Omental fat pad (tissue), 4 donors: ENCODE measurements around the gene PCED1A. TPM values are rescaled to one million over a fixed set of nuclear protein-coding genes. Genes with fewer than 3 reads are reported as not detected.
"Not testable (repeated sequence)": the region's sequence is repeated elsewhere in the genome, so short reads cannot be mapped to it uniquely, and the experiment has no call there.

Experiments
- ATAC-seq: fragments of 150-250 bp; one replicate; pipeline ENCODE4 v1.9.1; 2016; ENCODE audit warnings: mild to moderate bottlenecking, moderate library complexity; ENCODE audit not compliant: low FRiP score
- DNase-seq: peaks from one replicate; pipeline ENCODE4 v3.0.0-alpha.2; 2019; ENCODE audit warnings: low spot score
- total RNA-seq, 4 donors: library from RNA; depleted of rRNA; stranded (reverse); fragments of >200 nt; gene quantifications; one replicate each; pipeline ENCODE4 v1.1.0, GENCODE V29; 2016
- TF ChIP-seq, protein P1 (sequence below), 3 donors: fragments of 450-650 bp; IDR thresholded peaks; one replicate each; pipeline ENCODE4 v1.5.1; 2016 to 2017; ENCODE audit warnings: antibody characterized with exemption in 3 of 3, mild to moderate bottlenecking in 3 of 3, moderate library complexity in 2 of 3

Gene PCED1A
- total RNA-seq, 4 donors from 2014 or later: 21.5 to 46.7 (median 33.3) TPM

DNA sequence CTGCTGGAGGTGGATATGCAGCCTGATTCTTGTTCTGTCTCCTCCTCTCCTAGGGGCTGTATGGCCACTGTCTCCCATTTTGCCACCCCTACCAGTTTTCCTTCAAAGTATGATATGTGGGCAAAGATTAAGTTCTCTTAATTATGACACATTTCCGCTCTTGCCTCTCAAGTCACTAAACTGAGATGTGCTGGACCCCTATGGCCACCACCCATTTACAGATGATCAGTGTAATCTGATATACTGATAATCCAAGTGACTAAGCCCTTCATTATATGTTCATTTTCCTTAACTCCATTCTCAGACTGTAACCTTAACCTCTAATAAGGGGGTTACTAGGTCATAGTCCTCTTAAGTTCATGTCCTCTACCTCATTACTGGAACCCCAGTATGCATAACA is 26.4 kb downstream of the PCED1A start:
- ATAC-seq: no peak
- DNase-seq: no peak
- TF ChIP-seq, protein P1, sequence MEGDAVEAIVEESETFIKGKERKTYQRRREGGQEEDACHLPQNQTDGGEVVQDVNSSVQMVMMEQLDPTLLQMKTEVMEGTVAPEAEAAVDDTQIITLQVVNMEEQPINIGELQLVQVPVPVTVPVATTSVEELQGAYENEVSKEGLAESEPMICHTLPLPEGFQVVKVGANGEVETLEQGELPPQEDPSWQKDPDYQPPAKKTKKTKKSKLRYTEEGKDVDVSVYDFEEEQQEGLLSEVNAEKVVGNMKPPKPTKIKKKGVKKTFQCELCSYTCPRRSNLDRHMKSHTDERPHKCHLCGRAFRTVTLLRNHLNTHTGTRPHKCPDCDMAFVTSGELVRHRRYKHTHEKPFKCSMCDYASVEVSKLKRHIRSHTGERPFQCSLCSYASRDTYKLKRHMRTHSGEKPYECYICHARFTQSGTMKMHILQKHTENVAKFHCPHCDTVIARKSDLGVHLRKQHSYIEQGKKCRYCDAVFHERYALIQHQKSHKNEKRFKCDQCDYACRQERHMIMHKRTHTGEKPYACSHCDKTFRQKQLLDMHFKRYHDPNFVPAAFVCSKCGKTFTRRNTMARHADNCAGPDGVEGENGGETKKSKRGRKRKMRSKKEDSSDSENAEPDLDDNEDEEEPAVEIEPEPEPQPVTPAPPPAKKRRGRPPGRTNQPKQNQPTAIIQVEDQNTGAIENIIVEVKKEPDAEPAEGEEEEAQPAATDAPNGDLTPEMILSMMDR (IDR thresholded peaks at IDR 0.05): no peak

DNA sequence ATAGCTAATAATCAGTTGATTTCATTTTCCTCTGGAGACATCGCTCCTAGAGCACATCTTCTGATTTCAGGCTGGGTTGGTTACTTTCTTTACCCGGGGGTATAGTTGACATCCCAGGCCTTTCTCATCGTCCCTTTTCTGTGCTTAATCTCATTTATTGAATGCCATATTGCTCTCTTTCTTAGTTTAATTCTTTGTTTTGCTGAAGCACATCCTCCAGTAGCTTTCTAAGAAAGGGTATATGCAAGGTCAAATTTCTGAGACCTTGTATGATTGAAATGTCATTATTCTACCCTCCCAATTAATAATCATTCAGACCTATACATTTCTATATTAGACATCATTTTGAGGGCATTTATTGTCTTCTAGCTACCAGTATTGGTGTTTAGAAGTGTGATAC is 28.3 kb downstream of the PCED1A start:
- ATAC-seq (no peak), DNase-seq (no peak)
- TF ChIP-seq, protein P1 (IDR thresholded peaks at IDR 0.05): no peak

- TF ChIP-seq, protein P1 (IDR thresholded peaks at IDR 0.05): no peak
- ATAC-seq: no peak
- no peak for DNase-seq
Observed at GRCh38 chr20:2809690-2810089, 30.8 kb downstream of the PCED1A start.

GRCh38 chr20:2807929-2808328 is 32.5 kb downstream of the PCED1A start:
- ATAC-seq, DNase-seq: not testable (repeated sequence)

DNA sequence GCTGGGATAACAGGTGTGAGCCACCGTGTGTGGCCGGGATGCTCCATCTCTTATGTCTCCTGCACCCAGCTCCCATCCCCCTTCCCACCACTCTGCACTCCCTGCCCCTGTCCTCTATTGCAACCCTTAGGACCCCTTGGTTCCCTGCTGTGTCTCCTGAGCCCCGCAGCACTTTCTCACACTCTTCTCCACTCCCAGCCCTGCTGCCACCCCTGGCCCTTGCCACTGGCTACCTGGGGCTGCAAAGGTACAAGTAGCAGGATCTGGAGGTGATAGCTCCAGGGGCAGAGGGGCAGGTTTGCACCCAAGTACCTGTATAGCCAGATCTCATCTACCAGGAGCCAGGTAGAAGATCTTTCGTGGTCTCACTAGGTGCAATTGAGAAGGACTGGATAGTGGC is 33.4 kb downstream of the PCED1A start:
- TF ChIP-seq, protein P1 (IDR thresholded peaks at IDR 0.05): no peak
- ATAC-seq (no peak), DNase-seq (no peak)

DNA sequence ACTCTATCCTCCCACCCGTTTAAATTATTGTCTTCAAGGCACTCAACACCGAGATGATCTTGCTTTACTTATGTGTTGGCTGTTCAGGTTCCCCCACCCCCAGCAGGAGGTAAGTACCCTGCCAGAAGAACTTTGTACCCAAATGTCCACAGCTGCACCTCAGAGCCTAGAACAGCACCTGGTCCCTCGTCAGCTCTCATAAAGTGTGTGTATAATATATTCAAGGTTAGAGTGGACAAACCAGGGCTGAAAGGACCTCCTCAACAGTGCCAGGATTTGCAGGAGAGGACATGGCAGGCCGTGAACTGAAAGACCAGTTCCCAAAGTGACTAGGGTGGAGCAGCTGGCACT is 34.1 kb downstream of the PCED1A start:
- TF ChIP-seq, protein P1 (IDR thresholded peaks at IDR 0.05): no peak
- ATAC-seq (no peak), DNase-seq (no peak)

DNA sequence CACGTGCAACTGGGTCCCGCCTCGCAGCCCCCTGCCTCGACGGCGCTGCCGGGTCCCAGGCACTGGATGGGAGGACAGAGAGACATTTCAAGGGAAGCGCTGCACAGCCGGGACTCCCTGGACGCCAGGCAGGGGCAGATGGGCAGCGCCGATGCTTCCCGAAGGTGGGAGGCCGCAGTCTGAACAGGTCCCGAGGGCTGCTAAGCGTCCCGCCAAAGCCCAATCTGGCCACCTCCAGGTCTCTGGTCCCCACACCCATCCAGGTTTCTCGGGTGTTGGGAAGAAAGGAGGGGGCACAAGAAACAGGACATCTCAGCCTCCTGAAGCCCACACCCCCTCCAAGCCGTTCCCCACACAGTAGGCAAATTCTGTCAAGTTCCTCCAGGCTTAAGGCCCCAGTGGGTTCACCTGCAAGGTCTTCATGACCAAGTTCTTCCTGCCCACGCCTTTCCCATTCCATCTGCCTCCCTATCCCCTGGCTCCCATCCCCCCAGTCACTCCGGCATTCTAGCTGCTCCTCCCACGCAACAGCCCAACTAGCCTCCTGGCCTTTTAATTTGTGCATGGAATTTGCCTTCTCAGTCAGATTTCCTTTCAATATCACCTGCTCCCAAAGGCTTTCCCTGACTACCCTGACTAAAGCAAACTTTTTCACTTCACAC is 34.6 kb downstream of the PCED1A start:
- DNase-seq (no peak), ATAC-seq (no peak)
- TF ChIP-seq, protein P1 (IDR thresholded peaks at IDR 0.05): no peak
